ENCODE data around the gene GRHL3. TPM values are rescaled to one million over a fixed set of nuclear protein-coding genes. Genes with fewer than 3 reads are reported as not detected.

Gene GRHL3
- total RNA-seq, 1 donor from 2014 or later = not detected

DNA sequence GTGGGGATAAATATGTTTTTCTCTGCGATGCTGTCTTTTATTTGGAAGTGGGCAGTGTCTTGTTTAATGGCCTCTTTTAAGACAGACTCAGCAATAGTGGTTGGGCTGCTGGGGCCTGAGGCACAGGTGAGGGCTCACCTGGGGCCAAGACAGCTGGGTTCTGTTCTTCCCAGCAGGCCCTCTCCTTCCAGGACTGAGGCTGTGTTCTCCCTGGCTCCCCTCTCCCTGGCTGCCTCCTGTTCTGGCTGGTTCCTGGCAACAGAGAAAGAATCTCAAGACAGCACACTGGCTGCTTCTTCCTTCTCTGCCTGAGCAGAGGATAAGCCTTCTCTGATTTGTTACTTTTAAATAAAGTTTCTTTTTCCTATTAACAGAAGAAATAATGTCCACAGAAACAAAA is 7.4 kb upstream of the GRHL3 start:
- ATAC-seq = peak; percentile 17

DNA sequence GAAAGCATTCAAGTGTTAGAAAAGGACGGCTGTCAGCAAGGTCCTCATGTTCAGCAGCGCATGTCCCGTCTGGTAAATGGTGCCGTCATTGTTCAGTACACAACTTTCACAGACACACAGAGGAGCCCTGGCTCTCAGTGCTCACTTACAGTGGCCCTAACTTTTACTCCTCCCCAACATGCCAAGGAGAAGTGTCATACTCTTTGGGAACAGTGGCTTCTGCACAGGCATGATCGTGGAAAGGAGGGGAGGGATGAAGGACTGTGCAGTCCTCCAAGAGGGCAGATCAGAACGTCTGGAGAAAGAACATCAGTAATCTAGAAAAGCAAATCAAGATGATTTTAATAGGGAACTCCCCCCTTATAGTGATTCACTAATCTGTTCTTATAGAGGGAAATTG is 3.8 kb upstream of the GRHL3 start:
- DNase-seq (ENCODE audit: low spot score) (no peak), ATAC-seq (no peak)
- intact Hi-C loops (cut with DNase I) = no loop called here

More for the DNA sequence above, 7.4 kb upstream of the GRHL3 start:
- DNase-seq (ENCODE audit: low spot score) = no peak
- intact Hi-C loops (cut with DNase I) = no loop called here

DNA sequence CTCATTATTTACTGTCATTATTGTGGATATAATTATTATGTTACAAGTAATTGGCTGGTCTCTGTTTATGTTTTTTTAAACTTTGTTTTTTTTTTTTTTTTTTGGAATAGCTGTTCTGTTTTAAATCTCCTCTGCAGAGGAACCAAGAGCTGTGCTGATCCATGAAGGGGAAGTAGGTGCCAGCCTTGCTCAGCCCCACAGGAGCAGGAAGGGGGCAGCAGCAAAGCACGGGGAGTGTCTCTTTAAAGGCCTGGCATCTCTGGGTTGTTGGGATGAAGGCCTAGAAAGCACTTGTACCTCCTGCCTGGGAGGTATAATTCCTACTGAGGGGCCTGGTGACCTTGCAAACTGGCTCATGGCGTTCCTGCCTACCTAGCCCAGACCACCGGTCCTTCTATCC is 2.5 kb upstream of the GRHL3 start:
- ATAC-seq = no peak
- intact Hi-C loops (cut with DNase I) = no loop called here
- DNase-seq (ENCODE audit: low spot score) = no peak

DNA sequence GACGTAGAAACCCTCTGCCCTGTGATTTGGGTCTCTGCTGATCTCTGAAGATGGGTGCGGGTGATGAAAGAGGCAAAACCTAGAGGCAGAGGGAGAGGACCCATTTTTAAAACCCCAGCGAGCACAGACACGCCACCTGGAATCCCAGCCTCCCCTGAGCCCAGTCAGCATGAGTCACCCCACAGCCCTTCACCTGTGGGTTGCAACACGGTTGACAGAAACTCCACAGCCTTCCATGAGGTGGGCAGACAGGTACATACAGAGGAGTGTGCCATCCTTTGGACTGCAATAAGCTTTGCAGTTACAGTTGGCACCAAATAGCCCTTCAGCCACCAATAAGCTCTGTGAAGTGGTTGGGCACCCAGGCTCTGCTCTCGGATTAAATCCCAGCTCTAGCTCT is 2.1 kb upstream of the GRHL3 start:
- ATAC-seq (no peak), DNase-seq (ENCODE audit: low spot score) (no peak)
- intact Hi-C loops (cut with DNase I) = no loop called here

DNA sequence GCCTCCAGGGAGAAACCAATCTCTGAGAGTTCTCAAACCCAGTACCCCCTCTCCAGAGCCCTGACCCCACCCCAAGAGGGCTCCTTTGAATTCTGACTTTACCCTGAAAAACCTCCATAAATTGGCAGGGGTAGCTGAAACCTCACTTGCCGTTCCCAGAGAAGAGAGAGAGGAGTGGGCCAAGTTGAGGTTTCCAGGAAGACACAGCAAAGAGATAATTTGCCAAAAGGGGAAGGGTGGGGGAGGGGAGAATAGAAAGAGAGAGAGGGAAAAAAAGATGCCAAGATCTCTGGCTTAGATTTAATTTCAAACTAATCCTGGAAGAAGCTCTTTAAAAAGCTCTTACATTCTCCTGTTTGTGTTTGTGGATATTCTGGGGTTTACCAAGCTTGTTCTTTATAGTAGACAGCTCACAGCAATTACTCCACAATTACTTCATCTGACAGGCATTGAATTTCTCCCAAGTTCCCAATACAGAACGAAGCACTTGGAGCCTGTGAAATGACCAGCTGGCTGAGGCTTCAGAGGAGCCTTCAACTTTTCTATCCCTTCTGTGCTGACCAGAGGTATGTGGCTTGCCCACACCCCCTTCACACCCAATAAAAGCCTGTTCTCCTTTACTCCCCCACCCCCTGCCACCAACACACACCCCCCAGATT is 1.1 kb upstream of the GRHL3 start:
- DNase-seq (ENCODE audit: low spot score) (no peak), ATAC-seq (peak; percentile 40)
- intact Hi-C loops (cut with DNase I) = no loop called here

DNA sequence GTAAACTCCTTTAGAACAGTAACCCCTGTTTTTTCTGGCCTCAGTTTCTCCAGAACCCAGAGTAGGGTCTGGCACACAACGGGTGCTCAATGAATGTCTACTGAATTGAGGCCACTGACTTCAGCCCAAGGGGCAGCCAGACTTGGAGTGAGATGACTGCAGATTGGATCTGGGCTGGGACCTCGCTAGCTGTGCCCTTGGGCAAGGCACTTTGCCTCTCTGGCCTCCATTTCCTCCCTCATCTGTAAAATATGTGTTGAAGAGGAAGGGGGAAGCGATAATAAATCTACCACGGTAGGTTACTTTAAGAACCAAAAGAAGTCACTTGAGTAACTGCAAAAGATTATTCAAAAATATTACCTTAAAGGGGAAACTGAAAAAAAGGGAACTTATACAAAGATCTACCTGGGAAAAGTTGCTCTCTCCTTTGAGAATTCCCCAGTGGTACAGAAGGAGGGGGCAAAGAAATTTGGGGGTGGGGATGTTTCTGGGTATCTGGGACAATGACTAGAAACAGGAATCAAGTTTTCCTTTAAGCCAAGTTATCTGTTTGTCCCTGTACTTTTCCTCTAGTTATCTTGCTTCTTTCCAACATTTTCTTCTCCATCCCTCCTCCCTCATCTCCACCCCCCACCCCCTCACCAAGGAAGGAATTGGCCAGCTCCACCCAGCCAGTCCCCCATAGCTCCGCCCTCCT is 394 bp upstream of the GRHL3 start:
- DNase-seq (ENCODE audit: low spot score) (no peak), ATAC-seq (no peak)
- intact Hi-C loops (cut with DNase I) = no loop called here

DNA sequence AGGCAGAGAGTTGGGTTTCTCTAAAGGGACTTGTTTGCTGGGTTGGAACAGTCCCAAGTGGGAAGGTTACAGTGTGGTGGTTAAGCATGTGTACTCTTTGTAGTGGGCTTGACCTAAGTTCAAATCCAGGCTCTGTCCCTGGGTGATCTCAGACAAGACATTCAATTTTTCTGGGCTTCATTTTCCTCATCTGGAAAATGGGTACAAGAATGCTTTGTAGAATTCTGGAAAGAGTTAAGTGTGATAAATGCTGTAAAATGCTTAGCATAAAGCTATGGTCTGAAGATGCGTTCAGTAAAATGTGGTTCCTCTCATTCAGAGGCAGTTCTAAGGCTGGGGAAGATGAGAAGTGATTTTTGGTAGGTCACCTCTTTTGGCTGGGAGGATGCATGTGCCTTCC is 805 bp downstream of the GRHL3 start:
- no peak for DNase-seq (ENCODE audit: low spot score)
- intact Hi-C loops (cut with DNase I) = no loop called here
- ATAC-seq = no peak

DNA sequence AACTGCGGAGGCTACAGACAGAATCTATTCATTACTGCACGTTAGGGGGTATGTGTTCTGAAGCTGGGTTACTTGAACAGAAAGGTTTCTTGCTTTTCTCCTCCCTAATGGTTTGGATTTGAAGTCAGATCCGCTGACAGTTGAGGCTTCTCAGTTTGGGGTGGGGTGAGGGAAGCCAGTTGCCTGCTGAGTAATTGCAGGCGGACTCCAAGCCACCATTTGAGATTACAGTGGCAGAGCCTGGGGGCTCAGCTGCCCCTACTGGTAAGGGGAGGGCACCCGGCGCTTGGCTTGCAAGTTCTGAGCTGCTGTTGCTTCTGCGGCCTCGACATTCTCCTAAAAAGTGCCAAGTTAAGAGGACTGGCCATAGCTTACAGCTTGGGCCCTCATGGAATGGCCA is 2.0 kb downstream of the GRHL3 start:
- intact Hi-C loops (cut with DNase I) = no loop called here
- ATAC-seq (no peak), DNase-seq (ENCODE audit: low spot score) (no peak)

DNA sequence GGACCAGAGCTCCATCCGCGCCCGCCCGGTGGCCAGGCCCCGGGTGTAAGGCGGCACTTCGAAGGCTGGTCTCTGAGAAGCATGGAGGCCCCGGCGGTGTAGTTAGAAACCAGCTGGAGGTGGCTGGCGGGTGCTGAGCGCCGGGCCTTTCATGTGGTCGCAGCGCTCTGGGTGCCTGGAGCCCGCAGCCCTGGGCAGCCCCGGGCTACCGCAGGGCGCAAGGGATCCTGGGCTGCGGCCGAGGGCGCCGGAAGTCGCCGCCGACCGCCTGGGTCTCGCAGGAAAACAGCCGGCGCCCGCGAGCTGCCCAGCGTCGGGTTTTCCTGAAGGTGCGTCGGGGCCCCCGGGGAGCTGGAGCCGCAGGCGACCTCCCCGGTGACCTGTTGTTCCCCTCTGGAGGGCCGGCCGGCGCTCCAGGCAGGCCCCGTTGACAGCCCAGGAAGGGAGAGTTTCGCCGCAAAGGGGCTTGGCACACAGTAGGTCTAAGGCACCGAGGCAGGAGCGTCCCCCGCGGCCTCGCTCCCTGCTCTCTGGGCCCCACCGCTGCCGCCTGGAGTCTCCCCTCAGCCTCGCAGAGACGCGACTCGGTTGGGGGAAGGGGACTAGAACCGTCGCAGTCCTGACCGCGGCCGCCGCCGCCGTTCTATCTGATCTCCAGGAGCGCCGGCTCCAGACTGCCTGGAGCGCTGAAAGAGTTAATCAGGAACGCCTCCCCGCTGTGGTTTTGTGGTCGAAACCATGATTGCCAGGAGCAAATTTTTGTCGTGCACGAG is 2.7 kb downstream of the GRHL3 start:
- intact Hi-C loops (cut with DNase I) = no loop called here
- DNase-seq (ENCODE audit: low spot score) (peak; percentile 71), ATAC-seq (peak; percentile 70)

DNA sequence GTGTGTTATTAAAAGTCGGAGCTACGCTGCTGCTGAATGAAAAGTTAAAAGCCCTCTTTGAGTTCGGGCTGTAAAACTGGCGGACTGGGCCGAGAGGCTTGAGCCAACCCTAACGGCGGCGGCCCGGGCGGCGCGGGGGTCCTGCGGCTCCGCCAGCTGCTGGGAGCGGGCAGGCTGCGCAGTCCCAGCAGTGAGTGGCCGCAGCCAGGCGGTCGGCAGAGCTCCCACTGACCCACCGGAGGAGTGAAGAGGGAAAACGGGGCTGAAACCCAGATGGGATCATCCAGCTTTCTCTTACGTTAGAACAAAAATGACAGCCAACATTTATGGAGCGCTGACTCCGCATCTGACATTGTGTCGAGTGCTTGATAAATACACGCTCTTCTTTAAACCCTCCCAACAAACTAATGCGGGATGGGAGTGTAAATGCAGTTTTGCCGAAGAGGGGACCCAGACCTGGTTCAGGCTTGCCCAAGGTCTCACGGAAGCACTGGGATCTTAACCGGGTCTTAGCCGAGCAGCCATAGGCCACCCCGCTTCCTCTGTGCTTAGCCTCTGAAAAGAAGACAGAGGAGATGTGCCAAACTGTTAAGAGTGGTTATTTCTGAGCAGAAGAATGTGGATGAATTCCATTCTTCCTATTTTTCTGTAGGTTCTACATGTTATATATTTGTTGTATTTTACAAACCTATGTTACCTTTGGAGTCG is 3.5 kb downstream of the GRHL3 start:
- DNase-seq (ENCODE audit: low spot score) (no peak), ATAC-seq (peak; percentile 60)
- intact Hi-C loops (cut with DNase I) = no loop called here

DNA sequence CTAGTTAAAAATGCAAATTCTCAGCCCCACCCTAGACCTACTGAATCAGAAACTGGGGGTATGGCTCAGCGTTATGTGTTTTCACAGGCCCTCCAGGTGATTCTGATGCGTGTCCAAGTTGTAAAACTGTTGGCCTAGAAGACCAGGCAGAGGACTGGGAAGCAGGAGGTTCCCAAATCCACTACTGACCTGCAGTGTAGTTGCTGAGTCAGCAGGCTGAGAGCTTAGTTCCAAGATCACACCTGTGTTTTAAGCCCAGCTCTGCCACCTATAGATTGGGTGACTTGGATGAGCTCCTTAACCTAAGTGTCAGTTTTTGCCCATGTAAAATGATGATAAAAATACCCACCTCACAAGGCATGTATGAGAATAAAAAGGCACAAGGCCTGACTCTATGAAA is 4.1 kb downstream of the GRHL3 start:
- DNase-seq (ENCODE audit: low spot score) (no peak), ATAC-seq (no peak)
- intact Hi-C loops (cut with DNase I) = no loop called here

DNA sequence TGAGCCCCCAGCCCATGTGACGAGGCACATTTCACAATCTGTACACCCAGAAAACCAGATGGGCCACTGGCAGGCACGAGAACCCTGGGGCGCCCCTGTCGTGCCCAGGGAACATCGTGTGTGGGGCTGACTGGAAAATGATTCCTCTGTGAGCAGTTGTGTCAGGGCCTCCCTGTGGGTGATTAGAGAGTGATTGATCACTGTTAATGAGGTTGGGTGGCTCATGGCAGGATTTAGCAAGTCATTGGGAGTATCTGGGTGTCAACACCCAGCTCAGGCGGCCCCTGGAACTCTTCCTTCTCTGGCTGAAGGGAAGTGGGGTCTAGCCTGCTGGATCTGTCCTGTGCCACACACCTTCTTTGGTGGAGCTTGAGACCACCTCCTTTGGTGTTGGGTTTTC is 5.7 kb downstream of the GRHL3 start:
- ATAC-seq (no peak), DNase-seq (ENCODE audit: low spot score) (no peak)
- intact Hi-C loops (cut with DNase I) = no loop called here

DNA sequence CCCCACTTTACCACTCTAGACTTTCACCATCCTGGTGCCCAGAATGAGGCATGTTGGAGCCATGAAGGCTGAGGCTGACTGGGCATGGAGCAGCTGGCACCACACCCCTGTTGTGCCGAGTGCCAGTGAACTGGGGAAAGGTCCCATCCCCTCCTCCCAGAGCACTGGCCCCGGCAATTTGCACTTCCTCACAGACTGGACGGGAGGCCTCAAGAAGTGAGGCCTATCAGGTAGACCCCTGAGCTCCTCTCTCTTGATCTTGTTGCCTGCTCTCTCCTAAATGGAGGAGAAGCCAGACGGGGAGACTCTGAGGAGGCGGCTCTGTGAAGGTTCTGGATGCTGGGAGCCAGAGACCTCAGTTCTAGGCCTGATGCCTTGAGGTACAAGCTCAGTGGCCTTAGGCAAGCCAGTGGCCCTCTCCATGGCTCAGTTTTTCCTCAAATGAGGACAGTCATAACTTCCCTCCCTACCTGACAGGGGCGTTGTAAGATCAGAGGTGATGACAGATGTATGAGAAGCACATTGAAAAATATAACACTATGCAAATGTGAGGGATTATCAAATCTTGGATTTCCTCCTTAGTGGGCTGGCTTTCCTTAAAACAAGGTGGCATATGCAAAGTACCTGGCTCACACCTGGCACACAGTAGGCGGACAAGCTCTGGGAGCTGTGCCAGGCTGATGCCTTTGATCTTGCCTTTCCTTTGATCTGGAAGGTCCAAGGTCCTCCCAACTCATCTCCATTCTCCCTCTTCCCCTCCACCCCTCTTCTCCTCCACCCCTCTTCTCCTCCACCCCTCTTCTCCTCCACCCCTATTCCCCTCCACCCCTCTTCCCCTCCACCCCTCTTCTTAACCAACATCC is 6.7 kb downstream of the GRHL3 start:
- intact Hi-C loops (cut with DNase I) = no loop called here
- DNase-seq (ENCODE audit: low spot score) (no peak), ATAC-seq (no peak)

DNA sequence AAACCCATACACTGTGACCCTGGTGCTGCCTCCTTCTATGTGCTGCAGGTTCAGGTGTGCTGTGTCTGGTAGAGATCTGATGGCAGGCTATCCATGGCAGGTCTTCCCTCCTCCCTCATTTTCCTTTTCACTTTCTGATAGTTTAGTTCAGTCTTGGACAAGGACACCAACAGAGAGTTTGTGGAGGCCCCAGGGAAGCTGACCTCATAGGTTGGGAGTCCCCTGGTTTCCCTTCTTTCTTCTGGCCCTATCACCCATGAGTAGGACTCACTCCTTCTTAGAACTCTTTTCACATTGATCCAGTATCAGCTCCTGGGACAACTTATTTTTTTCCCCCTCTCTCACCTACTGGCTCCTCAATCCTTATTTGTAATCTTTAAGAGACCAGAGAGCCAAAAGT is 8.3 kb downstream of the GRHL3 start:
- no peak for DNase-seq (ENCODE audit: low spot score)
- ATAC-seq = no peak

DNA sequence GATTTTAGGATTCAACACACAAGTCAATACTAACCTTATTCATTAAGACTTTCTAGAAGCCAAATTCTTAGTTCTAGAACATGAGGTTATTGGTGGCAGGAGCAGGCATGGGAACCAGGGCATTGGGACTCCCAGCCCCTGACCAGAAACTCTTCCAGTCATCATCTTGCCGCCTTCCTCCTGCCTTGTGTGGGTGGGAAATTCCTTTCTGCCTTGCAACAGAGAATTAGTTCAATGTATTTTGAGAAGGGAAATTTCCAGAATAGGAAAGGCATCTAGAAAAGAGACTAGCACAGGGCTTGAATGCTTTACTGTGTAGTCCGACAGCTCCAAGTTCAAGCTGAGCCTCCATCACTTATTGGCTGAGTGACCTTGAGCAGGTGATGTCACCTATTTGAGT is 8.7 kb downstream of the GRHL3 start:
- no peak for ATAC-seq
- DNase-seq (ENCODE audit: low spot score) = no peak
- intact Hi-C loops (cut with DNase I) = no loop called here

More for the DNA sequence above, 8.3 kb downstream of the GRHL3 start:
- intact Hi-C loops (cut with DNase I) = no loop called here

DNA sequence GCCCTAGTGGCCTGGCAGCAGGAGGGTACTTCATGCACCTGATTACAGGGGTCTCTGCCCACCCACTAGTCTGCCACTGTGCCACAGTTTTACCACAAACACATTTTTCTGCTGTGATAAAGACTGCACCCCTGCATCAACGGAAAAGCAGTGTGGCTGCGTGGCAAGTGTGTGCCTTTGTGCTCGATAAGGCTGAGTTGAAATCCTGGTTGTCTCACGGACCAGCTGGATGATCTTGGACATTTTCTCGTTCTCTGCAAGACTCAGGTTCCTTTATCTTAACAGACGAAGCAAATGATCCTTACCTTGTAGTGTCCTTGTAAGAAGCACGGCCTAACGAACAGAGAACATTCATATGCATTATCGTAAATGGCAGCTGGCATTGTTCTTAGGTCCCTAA is 10.2 kb downstream of the GRHL3 start:
- DNase-seq (ENCODE audit: low spot score) (no peak), ATAC-seq (no peak)
- intact Hi-C loops (cut with DNase I) = no loop called here

DNA sequence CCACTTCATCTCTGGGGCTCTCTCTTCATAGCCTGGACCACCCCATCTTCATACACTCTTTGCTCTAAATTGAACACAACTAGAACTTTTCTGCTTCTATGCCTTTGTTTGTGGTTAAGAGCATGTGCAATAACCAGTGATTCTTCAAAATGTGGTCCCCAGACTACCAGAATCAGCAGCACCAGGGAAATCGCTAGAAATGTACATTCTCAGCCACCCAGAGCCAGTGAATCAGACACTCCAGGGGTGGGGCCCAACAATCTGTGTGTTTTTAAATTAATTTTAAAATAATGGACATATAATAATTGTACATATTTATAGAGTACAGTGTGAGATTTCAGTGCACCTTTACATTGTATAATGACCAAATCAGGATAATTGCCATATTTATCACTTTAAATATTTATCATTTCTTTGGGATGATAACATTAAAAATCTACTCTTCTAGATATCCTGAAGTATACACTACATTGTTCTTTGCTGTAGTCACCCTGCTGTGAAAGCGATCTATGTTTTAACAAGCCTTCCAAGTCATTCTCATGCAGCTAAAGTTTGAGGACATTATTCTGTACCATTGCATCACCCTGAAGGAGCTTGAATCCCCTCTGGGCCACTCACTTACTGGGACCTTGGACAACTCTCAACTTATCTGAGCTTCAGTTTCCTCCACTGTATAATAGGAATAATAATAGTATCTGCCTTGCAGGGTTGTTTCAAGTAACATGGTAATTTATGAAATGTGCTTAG is 10.8 kb downstream of the GRHL3 start:
- ATAC-seq = no peak
- intact Hi-C loops (cut with DNase I) = no loop called here
- no peak for DNase-seq (ENCODE audit: low spot score)
